Smooth muscle cell of the brain vasculature (primary cell): ENCODE measurements around the gene RPL22L1.
A peak's percentile ranks its signal among the peaks of the same experiment; 100 is the strongest.
"Not testable (repeated sequence)": the region's sequence is repeated elsewhere in the genome, so short reads cannot be mapped to it uniquely, and the experiment has no call there.

ENCODE experiments used
- DNase-seq: peaks from one replicate; pipeline ENCODE4 v3.0.0-alpha.2; 2012; ENCODE audit warnings: low read depth, low spot score

RPL22L1 gene

GRCh38 chr3:170869645-170870593 lies at the start of gene RPL22L1:
TSS of gene RPL22L1 (minus strand) at chr3:170870195. CDS start at chr3:170870167, 28 bp downstream.
- DNase-seq, result peak; percentile 90

- no peak for DNase-seq
These were observed 48.7 kb upstream of the RPL22L1 start for GRCh38 chr3:170918715-170919114.

GRCh38 chr3:170914690-170915089 lies 44.7 kb upstream of the RPL22L1 start:
- no peak for DNase-seq

GRCh38 chr3:170914212-170914611 lies 44.2 kb upstream of the RPL22L1 start:
- DNase-seq, result no peak

GRCh38 chr3:170911051-170911450 lies 41.1 kb upstream of the RPL22L1 start:
- DNase-seq, result no peak

- DNase-seq, result no peak
These were observed 40.5 kb upstream of the RPL22L1 start for GRCh38 chr3:170910542-170910941.

- DNase-seq, result no peak
These were observed 39.3 kb upstream of the RPL22L1 start for GRCh38 chr3:170909129-170909903.

- DNase-seq, result peak; percentile 79
These were observed 38.5 kb upstream of the RPL22L1 start, which contains the start of gene EIF5A2 for GRCh38 chr3:170908235-170909116. TSS of gene EIF5A2 (minus strand) at chr3:170908637. CDS start at chr3:170907806, 831 bp downstream.

GRCh38 chr3:170907637-170908234 lies 37.7 kb upstream of the RPL22L1 start:
- no peak for DNase-seq

GRCh38 chr3:170905862-170906261 lies 35.9 kb upstream of the RPL22L1 start:
- no peak for DNase-seq

GRCh38 chr3:170903123-170903522 lies 33.1 kb upstream of the RPL22L1 start:
- no peak for DNase-seq

- no peak for DNase-seq
These were observed 29.5 kb upstream of the RPL22L1 start for GRCh38 chr3:170899455-170899854.

- no peak for DNase-seq
These were observed 28.0 kb upstream of the RPL22L1 start for GRCh38 chr3:170897978-170898377.

- not testable (repeated sequence) for DNase-seq
These were observed 27.2 kb upstream of the RPL22L1 start for GRCh38 chr3:170897199-170897598.

GRCh38 chr3:170896781-170897180 lies 26.8 kb upstream of the RPL22L1 start:
- no peak for DNase-seq

GRCh38 chr3:170896333-170896732 lies 26.3 kb upstream of the RPL22L1 start:
- not testable (repeated sequence) for DNase-seq

- no peak for DNase-seq
These were observed 23.9 kb upstream of the RPL22L1 start for GRCh38 chr3:170893895-170894294.

- DNase-seq, result no peak
These were observed 19.6 kb upstream of the RPL22L1 start for GRCh38 chr3:170889630-170890029.

GRCh38 chr3:170889132-170889531 lies 19.1 kb upstream of the RPL22L1 start:
- no peak for DNase-seq

GRCh38 chr3:170884109-170884930 lies 14.3 kb upstream of the RPL22L1 start:
- not testable (repeated sequence) for DNase-seq
